Epithelial cell of proximal tubule (primary cell): ENCODE data around the gene ESRRG. TPM values are rescaled to one million over a fixed set of nuclear protein-coding genes. Genes with fewer than 3 reads are reported as not detected.

Experiments used
- DNase-seq: peaks from one replicate; pipeline ENCODE4 v3.0.0-alpha.2; 2011; ENCODE audit warnings: low read depth
- H3K4me3 ChIP-seq: 2 replicates; pipeline ENCODE4 v1.5.1; 2011; ENCODE audit warnings: low read depth, mild to moderate bottlenecking, low read length
- CTCF ChIP-seq: conservative IDR thresholded peaks from 2 replicates; pipeline ENCODE4 v1.5.1; 2012; ENCODE audit warnings: low read depth, mild to moderate bottlenecking, low read length
- total RNA-seq: library from RNA; depleted of rRNA; stranded (reverse); fragments of >200 nt; gene quantifications from 2 replicates; pipeline ENCODE4 v1.2.3, GENCODE V29; 2015

Gene ESRRG
- total RNA-seq, 1 donor from 2014 or later, result 0.52 TPM

DNA sequence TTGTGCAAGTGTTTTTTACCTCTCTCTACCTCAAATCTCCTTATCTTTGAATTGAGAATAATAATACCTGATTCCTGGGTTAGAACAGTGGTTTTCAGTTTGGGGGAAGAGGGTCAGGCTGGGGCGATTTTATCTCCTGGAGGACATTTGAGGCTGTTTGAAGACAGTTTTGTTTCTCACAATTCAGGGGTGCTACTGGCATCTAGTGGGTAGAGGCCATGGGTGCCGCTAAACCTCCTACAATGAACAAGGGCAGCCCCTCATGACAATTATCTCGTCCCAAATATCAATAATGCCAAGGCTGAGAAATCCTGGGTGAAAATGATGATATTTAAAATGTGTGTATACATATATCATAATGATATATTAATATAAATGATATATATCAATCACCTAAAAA, 160.8 kb downstream of the ESRRG start:
- DNase-seq, result no peak
- TF ChIP-seq CTCF, result peak; percentile 22
- H3K4me3 ChIP-seq, result no peak overlapping the region

- no peak for DNase-seq
- no peak overlapping the region for H3K4me3 ChIP-seq
- no peak for TF ChIP-seq CTCF
Observed at GRCh38 chr1:216560527-216560926, 162.7 kb downstream of the ESRRG start.

DNA sequence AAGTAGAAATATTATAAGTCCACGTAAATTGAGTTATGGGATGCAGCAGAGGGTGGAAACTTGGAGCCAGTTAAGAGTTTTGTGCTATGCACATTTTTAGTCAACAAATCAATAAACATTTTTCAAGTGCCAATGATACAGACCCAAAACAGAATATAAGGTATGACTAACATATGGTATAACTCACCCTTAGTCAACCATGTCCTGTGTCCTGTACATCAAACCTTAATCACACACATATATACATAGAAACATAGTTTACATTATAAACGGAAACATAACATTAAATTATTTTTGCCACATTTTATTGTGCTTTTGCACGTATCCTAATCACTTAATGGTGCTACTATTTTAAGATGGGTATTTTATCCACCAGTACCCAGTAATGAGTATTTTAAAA, 163.9 kb downstream of the ESRRG start:
- no peak for TF ChIP-seq CTCF
- no peak for DNase-seq
- H3K4me3 ChIP-seq, result no peak overlapping the region

DNA sequence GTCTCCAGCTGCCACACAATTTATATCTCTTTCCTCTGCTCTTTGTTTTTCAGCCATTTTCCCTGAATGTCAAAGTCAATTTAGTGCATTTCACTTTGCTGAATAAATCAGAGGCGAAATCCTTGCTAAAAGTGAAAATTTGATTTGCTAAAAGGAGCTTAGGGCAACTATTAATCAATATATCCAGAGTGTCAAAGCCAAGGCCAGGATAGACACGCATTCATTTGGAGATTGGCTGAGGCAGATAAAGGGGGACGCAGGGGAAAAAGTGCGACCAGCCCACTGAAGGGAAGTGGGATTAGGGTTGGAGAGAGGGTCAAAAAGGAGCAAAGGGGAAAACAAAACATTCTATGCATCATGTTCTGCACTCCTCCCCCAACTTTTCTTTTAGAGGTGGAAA, 167.6 kb downstream of the ESRRG start:
- no peak for TF ChIP-seq CTCF
- no peak overlapping the region for H3K4me3 ChIP-seq
- DNase-seq, result no peak

DNA sequence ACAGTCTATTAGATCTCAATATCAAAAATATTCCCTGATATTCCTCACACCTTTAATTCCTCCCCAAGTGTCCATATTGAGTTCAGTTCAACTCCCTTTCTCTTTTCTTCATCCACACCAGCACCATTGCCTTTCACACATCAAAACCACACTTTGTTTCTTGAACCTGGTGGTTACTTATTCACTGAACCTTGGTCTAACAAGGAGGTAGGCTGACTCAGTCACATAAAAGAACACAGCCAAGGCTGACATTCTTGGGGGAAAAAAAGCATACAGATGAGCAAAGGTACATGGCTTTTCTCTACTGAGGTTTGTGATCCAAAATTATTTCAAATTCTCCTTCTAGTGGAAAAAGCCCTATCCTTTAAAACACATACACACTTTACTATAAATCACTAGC, 168.3 kb downstream of the ESRRG start:
- peak; percentile 41 for DNase-seq
- no peak for TF ChIP-seq CTCF
- no peak overlapping the region for H3K4me3 ChIP-seq

DNA sequence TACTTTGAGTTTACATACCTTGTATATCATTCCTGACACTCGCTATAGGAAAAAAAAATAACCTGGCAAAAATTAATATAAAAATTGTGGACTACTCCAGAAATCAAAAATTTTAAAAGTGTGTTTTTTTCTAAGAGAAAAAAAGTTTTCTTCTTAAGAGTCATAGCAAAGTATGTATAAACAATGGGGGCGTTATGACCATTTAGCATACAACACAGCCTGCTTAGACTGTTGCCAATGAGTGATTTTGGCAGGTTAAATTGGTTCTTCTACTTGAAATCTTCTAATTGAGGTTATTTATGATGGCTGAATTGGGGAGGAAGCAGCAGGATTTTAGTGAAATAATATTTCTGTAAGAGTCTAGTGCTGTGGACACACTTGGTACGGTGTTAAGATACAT, 169.5 kb downstream of the ESRRG start:
- TF ChIP-seq CTCF, result no peak

GRCh38 chr1:216553040-216553439, 170.2 kb downstream of the ESRRG start:
- H3K4me3 ChIP-seq, result no peak overlapping the region
- no peak for TF ChIP-seq CTCF
- no peak for DNase-seq

More for the DNA sequence above, 169.5 kb downstream of the ESRRG start:
- H3K4me3 ChIP-seq, result no peak overlapping the region
- no peak for DNase-seq
